ENCODE measurements around the gene GRID2. TPM values are rescaled to one million over a fixed set of nuclear protein-coding genes. Genes with fewer than 3 reads are reported as not detected.

GRID2 gene
- total and polyA plus RNA-seq, 2 donors (not counting 1 experiment from before 2014, with no cell fraction given): under 0.01 to 0.02 TPM

DNA sequence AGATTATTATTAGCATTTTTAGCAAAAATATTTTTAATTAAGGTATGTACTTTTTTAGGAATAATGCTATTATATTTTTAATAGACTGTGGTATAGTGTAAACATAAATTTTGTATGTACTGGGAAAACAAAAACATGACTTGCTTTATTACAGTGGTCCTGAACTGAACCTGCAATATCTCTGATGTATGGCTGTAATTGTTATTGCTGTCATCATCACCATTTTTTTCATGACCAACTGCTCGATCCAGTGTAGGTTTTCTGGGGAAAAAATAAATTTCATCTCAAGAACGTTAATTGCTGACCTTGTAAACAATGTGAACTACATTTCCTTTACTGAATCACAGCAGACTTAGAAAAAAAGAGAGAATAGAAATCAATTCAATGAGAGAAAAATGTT is 1441.2 kb downstream of the GRID2 start:
- Histone ChIP-seq H3K4me3 (replicated peaks in 1 of 4; ENCODE audit: control extremely low read depth in 1 of 4, insufficient read depth in 1 of 4, low read depth in 3 of 4, low read length in 4 of 4) (no peak overlapping the region), H3K9ac (ENCODE audit: insufficient read depth, low read length) (no peak overlapping the region), H3K27me3 (ENCODE audit: control insufficient read depth, insufficient read depth, low read length) (no peaks in the 10 kb centered on the region), H3K36me3 (ENCODE audit: control insufficient read depth, insufficient read depth, low read length) (no peaks in the 10 kb centered on the region), H3K27ac (ENCODE audit: insufficient read depth, low read length) (no peak overlapping the region), H3K79me2 (ENCODE audit: control insufficient read depth, insufficient read depth, low read length) (no peaks in the 10 kb centered on the region), H4K20me1 (ENCODE audit: control insufficient read depth, extremely low read depth, insufficient read depth, low read length) (no peaks in the 10 kb centered on the region), H3K4me1 (ENCODE audit: control insufficient read depth, extremely low read depth, insufficient read depth, low read length) (no peaks in the 10 kb centered on the region), H3K9me3 (ENCODE audit: control insufficient read depth, insufficient read depth, low read depth, low read length) (no peaks in the 10 kb centered on the region), H3K4me2 (ENCODE audit: extremely low read depth, insufficient read depth, low read length) (no peak overlapping the region), H2AFZ (ENCODE audit: low read length) (no peak overlapping the region)
- no peak for DNase-seq (ENCODE audit: low read depth in 2 of 2)
- TF ChIP-seq EZH2 (IDR thresholded peaks at IDR 0.05; ENCODE audit: low read length, missing control alignments): no peak
- TF ChIP-seq, protein P1, sequence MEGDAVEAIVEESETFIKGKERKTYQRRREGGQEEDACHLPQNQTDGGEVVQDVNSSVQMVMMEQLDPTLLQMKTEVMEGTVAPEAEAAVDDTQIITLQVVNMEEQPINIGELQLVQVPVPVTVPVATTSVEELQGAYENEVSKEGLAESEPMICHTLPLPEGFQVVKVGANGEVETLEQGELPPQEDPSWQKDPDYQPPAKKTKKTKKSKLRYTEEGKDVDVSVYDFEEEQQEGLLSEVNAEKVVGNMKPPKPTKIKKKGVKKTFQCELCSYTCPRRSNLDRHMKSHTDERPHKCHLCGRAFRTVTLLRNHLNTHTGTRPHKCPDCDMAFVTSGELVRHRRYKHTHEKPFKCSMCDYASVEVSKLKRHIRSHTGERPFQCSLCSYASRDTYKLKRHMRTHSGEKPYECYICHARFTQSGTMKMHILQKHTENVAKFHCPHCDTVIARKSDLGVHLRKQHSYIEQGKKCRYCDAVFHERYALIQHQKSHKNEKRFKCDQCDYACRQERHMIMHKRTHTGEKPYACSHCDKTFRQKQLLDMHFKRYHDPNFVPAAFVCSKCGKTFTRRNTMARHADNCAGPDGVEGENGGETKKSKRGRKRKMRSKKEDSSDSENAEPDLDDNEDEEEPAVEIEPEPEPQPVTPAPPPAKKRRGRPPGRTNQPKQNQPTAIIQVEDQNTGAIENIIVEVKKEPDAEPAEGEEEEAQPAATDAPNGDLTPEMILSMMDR (conservative IDR thresholded peaks at IDR 0.05 in 1 of 2, IDR thresholded peaks at IDR 0.05 in 1 of 2; ENCODE audit: low read depth in 1 of 2, low read length in 2 of 2): no peak

DNA sequence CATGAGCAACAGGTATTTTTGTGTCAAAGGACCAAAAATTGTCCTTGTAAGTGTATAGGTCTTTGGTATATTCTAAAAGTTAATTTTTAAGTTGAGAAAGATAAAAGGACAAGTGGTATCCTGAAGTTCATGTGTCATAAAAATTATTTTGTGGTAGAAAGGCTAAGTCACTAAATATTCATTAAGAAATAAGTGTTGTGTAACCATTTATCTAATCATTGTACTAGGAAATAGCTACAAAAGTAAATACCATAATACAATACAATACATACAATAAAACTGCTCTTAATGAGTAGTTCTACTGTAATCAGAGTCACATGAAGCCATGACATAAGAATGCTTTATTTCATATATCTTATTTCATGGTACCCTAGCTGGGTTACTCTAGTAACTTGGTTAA is 1442.3 kb downstream of the GRID2 start:
- Histone ChIP-seq H2AFZ (ENCODE audit: low read length) (no peak overlapping the region), H3K4me2 (ENCODE audit: extremely low read depth, insufficient read depth, low read length) (no peak overlapping the region), H3K27me3 (ENCODE audit: control insufficient read depth, insufficient read depth, low read length) (no peaks in the 10 kb centered on the region), H4K20me1 (ENCODE audit: control insufficient read depth, extremely low read depth, insufficient read depth, low read length) (no peaks in the 10 kb centered on the region), H3K79me2 (ENCODE audit: control insufficient read depth, insufficient read depth, low read length) (no peaks in the 10 kb centered on the region), H3K36me3 (ENCODE audit: control insufficient read depth, insufficient read depth, low read length) (no peaks in the 10 kb centered on the region), H3K27ac (ENCODE audit: insufficient read depth, low read length) (no peak overlapping the region), H3K4me1 (ENCODE audit: control insufficient read depth, extremely low read depth, insufficient read depth, low read length) (no peaks in the 10 kb centered on the region), H3K9me3 (ENCODE audit: control insufficient read depth, insufficient read depth, low read depth, low read length) (no peaks in the 10 kb centered on the region), H3K4me3 (replicated peaks in 1 of 4; ENCODE audit: control extremely low read depth in 1 of 4, insufficient read depth in 1 of 4, low read depth in 3 of 4, low read length in 4 of 4) (no peak overlapping the region), H3K9ac (ENCODE audit: insufficient read depth, low read length) (no peak overlapping the region)
- DNase-seq (ENCODE audit: low read depth in 2 of 2): no peak
- TF ChIP-seq, protein P1 (conservative IDR thresholded peaks at IDR 0.05 in 1 of 2, IDR thresholded peaks at IDR 0.05 in 1 of 2; ENCODE audit: low read depth in 1 of 2, low read length in 2 of 2): no peak
- TF ChIP-seq EZH2 (IDR thresholded peaks at IDR 0.05; ENCODE audit: low read length, missing control alignments): no peak

DNA sequence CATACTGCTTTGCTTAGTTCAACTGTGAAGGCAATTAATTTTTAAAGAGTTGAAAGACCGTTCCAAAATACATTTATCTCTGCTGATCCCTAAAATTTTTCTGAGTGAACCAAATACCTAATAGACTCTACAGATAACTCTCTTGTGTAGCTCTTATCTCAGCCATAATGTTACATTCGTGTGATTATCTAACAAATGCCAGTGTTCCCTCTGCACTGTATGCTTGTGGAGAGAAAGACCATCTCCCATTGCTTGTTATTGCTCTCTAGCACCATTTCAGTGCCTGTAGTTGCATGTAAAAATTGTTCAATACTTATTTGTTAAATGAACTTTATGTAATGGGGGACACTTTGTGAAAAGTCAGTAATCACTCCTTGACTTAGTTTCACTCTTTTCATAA is 1443.5 kb downstream of the GRID2 start:
- no peak overlapping the region for H2AFZ ChIP-seq (ENCODE audit: low read length)
- no peaks in the 10 kb centered on the region for H3K4me1 ChIP-seq (ENCODE audit: control insufficient read depth, extremely low read depth, insufficient read depth, low read length)
- no peaks in the 10 kb centered on the region for H3K36me3 ChIP-seq (ENCODE audit: control insufficient read depth, insufficient read depth, low read length)
- H3K79me2 ChIP-seq (ENCODE audit: control insufficient read depth, insufficient read depth, low read length): no peaks in the 10 kb centered on the region
- no peak overlapping the region for H3K4me3 ChIP-seq (replicated peaks in 1 of 4; ENCODE audit: control extremely low read depth in 1 of 4, insufficient read depth in 1 of 4, low read depth in 3 of 4, low read length in 4 of 4)
- H3K9ac ChIP-seq (ENCODE audit: insufficient read depth, low read length): no peak overlapping the region
- DNase-seq (ENCODE audit: low read depth in 2 of 2): no peak
- no peak for TF ChIP-seq EZH2 (IDR thresholded peaks at IDR 0.05; ENCODE audit: low read length, missing control alignments)
- TF ChIP-seq, protein P1 (conservative IDR thresholded peaks at IDR 0.05 in 1 of 2, IDR thresholded peaks at IDR 0.05 in 1 of 2; ENCODE audit: low read depth in 1 of 2, low read length in 2 of 2): no peak
- H4K20me1 ChIP-seq (ENCODE audit: control insufficient read depth, extremely low read depth, insufficient read depth, low read length): no peaks in the 10 kb centered on the region
- H3K9me3 ChIP-seq (ENCODE audit: control insufficient read depth, insufficient read depth, low read depth, low read length): no peaks in the 10 kb centered on the region
- H3K4me2 ChIP-seq (ENCODE audit: extremely low read depth, insufficient read depth, low read length): no peak overlapping the region
- H3K27me3 ChIP-seq (ENCODE audit: control insufficient read depth, insufficient read depth, low read length): no peaks in the 10 kb centered on the region
- H3K27ac ChIP-seq (ENCODE audit: insufficient read depth, low read length): no peak overlapping the region

Data from fibroblast of lung (primary cell).